ENCODE results near the gene YOD1. TPM values are rescaled to one million over a fixed set of nuclear protein-coding genes. Genes with fewer than 3 reads are reported as not detected.

Gene YOD1
- total and polyA plus RNA-seq, 10 of the 15 experiments (the other 5 are each of a cell fraction or from before 2014, with no cell fraction given): 2.1 to 7.9 (median 5.0) TPM

GRCh38 chr1:207050480-207051190 is 373 bp downstream of the YOD1 start (continued):
- no peak for TF ChIP-seq RAD51 (IDR thresholded peaks at IDR 0.05)
- TF ChIP-seq CEBPZ (IDR thresholded peaks at IDR 0.05; ENCODE audit: low read depth, low read length): no peak
- TF ChIP-seq MTA2 (IDR thresholded peaks at IDR 0.05; ENCODE audit: low read depth): no peak
- no peak for TF ChIP-seq MYB (IDR thresholded peaks at IDR 0.05; ENCODE audit: borderline replicate concordance, low read depth, low read length)
- TF ChIP-seq KAT2A (conservative IDR thresholded peaks at IDR 0.05; ENCODE audit: control insufficient read depth, low read depth, low read length): no peak
- no peak for TF ChIP-seq EP300 (IDR thresholded peaks at IDR 0.05; ENCODE audit: borderline replicate concordance in 1 of 2, control insufficient read depth in 1 of 2, low read depth in 2 of 2, low read length in 2 of 2)
- no peak for TF ChIP-seq E4F1 (IDR thresholded peaks at IDR 0.05; ENCODE audit: borderline replicate concordance, partially characterized antibody)
- TF ChIP-seq NR2C2 (IDR thresholded peaks at IDR 0.05; ENCODE audit: borderline replicate concordance, control insufficient read depth, insufficient read length, low read depth): no peak
- TF ChIP-seq RELA (IDR thresholded peaks at IDR 0.05; ENCODE audit: borderline replicate concordance, partially characterized antibody): no peak
- no peak for TF ChIP-seq EED (IDR thresholded peaks at IDR 0.05; ENCODE audit: low read depth)
- peak; percentile 69; the same call in 1 of the 2 replicates for TF ChIP-seq CBFB (IDR thresholded peaks at IDR 0.05; ENCODE audit: low read depth)
- TF ChIP-seq BCL3 (IDR thresholded peaks at IDR 0.05; ENCODE audit: borderline replicate concordance, insufficient read depth, low read depth, low read length, poor library complexity, severe bottlenecking): no peak
- TF ChIP-seq LARP7 (IDR thresholded peaks at IDR 0.05): no peak
- peak; percentile 94 for TF ChIP-seq RCOR1 (conservative IDR thresholded peaks at IDR 0.05; ENCODE audit: low read depth, low read length)
- TF ChIP-seq SP1 (IDR thresholded peaks at IDR 0.05; ENCODE audit: low read depth, low read length): no peak
- TF ChIP-seq, protein P1, sequence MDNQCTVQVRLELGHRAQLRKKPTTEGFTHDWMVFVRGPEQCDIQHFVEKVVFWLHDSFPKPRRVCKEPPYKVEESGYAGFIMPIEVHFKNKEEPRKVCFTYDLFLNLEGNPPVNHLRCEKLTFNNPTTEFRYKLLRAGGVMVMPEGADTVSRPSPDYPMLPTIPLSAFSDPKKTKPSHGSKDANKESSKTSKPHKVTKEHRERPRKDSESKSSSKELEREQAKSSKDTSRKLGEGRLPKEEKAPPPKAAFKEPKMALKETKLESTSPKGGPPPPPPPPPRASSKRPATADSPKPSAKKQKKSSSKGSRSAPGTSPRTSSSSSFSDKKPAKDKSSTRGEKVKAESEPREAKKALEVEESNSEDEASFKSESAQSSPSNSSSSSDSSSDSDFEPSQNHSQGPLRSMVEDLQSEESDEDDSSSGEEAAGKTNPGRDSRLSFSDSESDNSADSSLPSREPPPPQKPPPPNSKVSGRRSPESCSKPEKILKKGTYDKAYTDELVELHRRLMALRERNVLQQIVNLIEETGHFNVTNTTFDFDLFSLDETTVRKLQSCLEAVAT (IDR thresholded peaks at IDR 0.05): no peak
- TF ChIP-seq SREBF2 (IDR thresholded peaks at IDR 0.05; ENCODE audit: low read length): no peak
- TF ChIP-seq RBBP5 (conservative IDR thresholded peaks at IDR 0.05): no peak
- no peak; the same call in 1 of the 2 replicates for TF ChIP-seq SIN3A (IDR thresholded peaks at IDR 0.05; ENCODE audit: low read depth, low read length)
